ENCODE data around the gene C14orf119. TPM values are rescaled to one million over a fixed set of nuclear protein-coding genes. Genes with fewer than 3 reads are reported as not detected.

The C14orf119 gene
- total RNA-seq, 1 experiment from 2014 or later = 65.1 TPM

GRCh38 chr14:23051141-23052057 lies 43.9 kb upstream of the C14orf119 start:
- no peaks in the 10 kb centered on the region; the same call in 1 of the 2 replicates for H3K4me1 ChIP-seq (ENCODE audit: insufficient read depth, low read length)
- no peak for TF ChIP-seq CTCF (conservative IDR thresholded peaks at IDR 0.05)
- H3K36me3 Mint-ChIP-seq (ENCODE audit: insufficient read depth in 1 of 3, low read depth in 3 of 3) = peaks cover 13 to 46% (median 25%) of the 10 kb centered on the region in 3 experiments
- H4K91ac ChIP-seq (ENCODE audit: insufficient read length, low read depth, low read length) = no peak overlapping the region
- no peaks in the 10 kb centered on the region for H3K79me2 ChIP-seq (ENCODE audit: insufficient read depth, low read length)
- no peak overlapping the region for H2AFZ ChIP-seq (ENCODE audit: low read length)
- H3K79me1 ChIP-seq (ENCODE audit: insufficient read depth, low read depth, low read length, poor library complexity, severe bottlenecking) = no peaks in the 10 kb centered on the region
- no peak overlapping the region for H3K56ac ChIP-seq (ENCODE audit: insufficient read length, low read depth, low read length)
- H3K14ac ChIP-seq (ENCODE audit: insufficient read depth, low read length) = no peak overlapping the region
- peaks cover 3% of the 10 kb centered on the region for H3K23me2 ChIP-seq (ENCODE audit: insufficient read length, low read depth, low read length, poor library complexity, severe bottlenecking)
- H2BK120ac ChIP-seq (ENCODE audit: low read depth, low read length, poor library complexity, severe bottlenecking) = no peak overlapping the region
- no peak overlapping the region for H2BK20ac ChIP-seq (ENCODE audit: low read depth, low read length, poor library complexity, severe bottlenecking)
- no peak overlapping the region for H3K27ac ChIP-seq (ENCODE audit: insufficient read length, low read depth, low read length)
- H3K9me3 Mint-ChIP-seq = no peaks in the 10 kb centered on the region
- no peak overlapping the region for H3K18ac ChIP-seq (ENCODE audit: insufficient read length, low read depth, low read length)
- H3K27ac Mint-ChIP-seq = no peak overlapping the region
- H3K23ac ChIP-seq (ENCODE audit: insufficient read length, low read depth, low read length) = no peak overlapping the region
- H2BK5ac ChIP-seq (ENCODE audit: insufficient read length, low read length) = no peak overlapping the region
- no CpG with 5 or more reads among the region's 5 CpGs for WGBS (ENCODE audit: extremely low coverage, insufficient read length, low lambda C conversion rate)
- H3K9ac ChIP-seq (ENCODE audit: extremely low read depth, insufficient read length, low read length) = no peak overlapping the region
- no peak overlapping the region for H4K5ac ChIP-seq (ENCODE audit: insufficient read length, low read depth, low read length)
- no peak overlapping the region for H2BK12ac ChIP-seq (ENCODE audit: insufficient read length, low read depth, low read length)
- no peaks in the 10 kb centered on the region for H3K9me3 ChIP-seq (ENCODE audit: control insufficient read depth, low read depth, low read length)
- H3K4me1 Mint-ChIP-seq = peaks cover 8 to 15% of the 10 kb centered on the region in 2 experiments
- no peaks in the 10 kb centered on the region for H4K20me1 ChIP-seq (ENCODE audit: control insufficient read depth, insufficient read depth, insufficient read length)
- H2BK15ac ChIP-seq (ENCODE audit: low read depth, low read length) = no peak overlapping the region
- no peak overlapping the region for H3K4me3 Mint-ChIP-seq
- H3K4me2 ChIP-seq (ENCODE audit: insufficient read depth, insufficient read length, low read length) = no peak overlapping the region
- H2AK5ac ChIP-seq (ENCODE audit: insufficient read length, low read length) = no peak overlapping the region
- peaks cover 2% of the 10 kb centered on the region; the same call in 1 of the 2 replicates for H3K27me3 Mint-ChIP-seq (ENCODE audit: low read depth)
- no peaks in the 10 kb centered on the region for H3K27me3 ChIP-seq (ENCODE audit: insufficient read depth, low read length)
- no peak for DNase-seq
- H3K4ac ChIP-seq (ENCODE audit: low read depth, low read length) = no peak overlapping the region
- H3T11ph ChIP-seq (ENCODE audit: low read length) = no peak overlapping the region
- H4K8ac ChIP-seq (replicated peaks; ENCODE audit: insufficient read length, low read depth, low read length) = no peak overlapping the region

Measured in H9 (cell line).